Mucosa of descending colon (tissue), 3 donors: ENCODE results near the gene COA4. TPM values are rescaled to one million over a fixed set of nuclear protein-coding genes. Genes with fewer than 3 reads are reported as not detected.

Experiments used
- ATAC-seq: fragments of 200-7000 bp; cut with Tn5 transposase; one replicate; pipeline ENCODE4 v1.9.1; 2020; ENCODE audit warnings: mild to moderate bottlenecking, moderate library complexity
- DNase-seq, 3 donors: peaks; one replicate each; pipeline ENCODE4 v3.0.0-alpha.2; 2020
- H3K36me3 ChIP-seq: fragments of 200-600 bp; one replicate; pipeline ENCODE4 v1.8.0; 2021; ENCODE audit warnings: low read depth, mild to moderate bottlenecking
- H3K4me1 ChIP-seq: fragments of 200-600 bp; one replicate; pipeline ENCODE4 v1.8.0; 2021; ENCODE audit warnings: low read depth, mild to moderate bottlenecking
- H3K4me3 ChIP-seq: fragments of 200-600 bp; one replicate; pipeline ENCODE4 v1.8.0; 2021; ENCODE audit warnings: mild to moderate bottlenecking
- H3K9me3 ChIP-seq: fragments of 200-600 bp; one replicate; pipeline ENCODE4 v1.8.0; 2021; ENCODE audit warnings: mild to moderate bottlenecking
- intact Hi-C, 2 donors: fragments of 100-400 bp; cut with DNase I in 1 of 2; cut with micrococcal nuclease in 1 of 2; formaldehyde crosslinking; loops; one replicate each; pipeline versions ENCODE4 v1.11.0 to v1.11.1; 2022; cut with DNase I, micrococcal nuclease
- long read RNA-seq, 2 donors: library from polyadenylated mRNA; unstranded; transcript quantifications; one replicate each; pipeline ENCODE4 v2.0.0, GENCODE V29; 2019 to 2021
- total RNA-seq, 3 donors: library from RNA; stranded (reverse); fragmentation: NEBNext Ultra II Directional in 2 of 3; extraction: Animal tissue kit (Norgen Biotek cat#: 25700) in 2 of 3; gene quantifications; one replicate each; pipeline versions ENCODE4 v1.2.1 to v1.2.4, GENCODE V29; 2021 to 2023
- TF ChIP-seq, protein P1 (sequence below): fragments of 200-600 bp; IDR thresholded peaks from one replicate; pipeline ENCODE4 v1.8.0; 2022; ENCODE audit warnings: antibody characterized with exemption, mild to moderate bottlenecking
- donor health status: DM: no; HTN: no; CAD: no; lungs with moderate emphysema.
- donor health status: DM: no; HTN: no; CAD: no.
- donor health status: DM: no; HTN: yes; CAD: no.

COA4 gene
- 10 to 100 TPM; 55.7 to 76.3 (median 61.0) TPM for total RNA-seq
- long read RNA-seq, donor 1, transcript COA4-201 (2 exons, 960 nt): major isoform, 18 of 22 reads
- long read RNA-seq, donor 1, partial matches to known transcripts: 2 of 22 reads
- long read RNA-seq, donor 1, other reads (novel, unspliced or antisense): 0 of 22 reads
- long read RNA-seq, donor 2, transcript COA4-201 (2 exons, 960 nt): major isoform, 35 of 39 reads
- long read RNA-seq, donor 2, partial matches to known transcripts: 0 of 39 reads
- long read RNA-seq, donor 2, other reads (novel, unspliced or antisense): 2 of 39 reads

DNA sequence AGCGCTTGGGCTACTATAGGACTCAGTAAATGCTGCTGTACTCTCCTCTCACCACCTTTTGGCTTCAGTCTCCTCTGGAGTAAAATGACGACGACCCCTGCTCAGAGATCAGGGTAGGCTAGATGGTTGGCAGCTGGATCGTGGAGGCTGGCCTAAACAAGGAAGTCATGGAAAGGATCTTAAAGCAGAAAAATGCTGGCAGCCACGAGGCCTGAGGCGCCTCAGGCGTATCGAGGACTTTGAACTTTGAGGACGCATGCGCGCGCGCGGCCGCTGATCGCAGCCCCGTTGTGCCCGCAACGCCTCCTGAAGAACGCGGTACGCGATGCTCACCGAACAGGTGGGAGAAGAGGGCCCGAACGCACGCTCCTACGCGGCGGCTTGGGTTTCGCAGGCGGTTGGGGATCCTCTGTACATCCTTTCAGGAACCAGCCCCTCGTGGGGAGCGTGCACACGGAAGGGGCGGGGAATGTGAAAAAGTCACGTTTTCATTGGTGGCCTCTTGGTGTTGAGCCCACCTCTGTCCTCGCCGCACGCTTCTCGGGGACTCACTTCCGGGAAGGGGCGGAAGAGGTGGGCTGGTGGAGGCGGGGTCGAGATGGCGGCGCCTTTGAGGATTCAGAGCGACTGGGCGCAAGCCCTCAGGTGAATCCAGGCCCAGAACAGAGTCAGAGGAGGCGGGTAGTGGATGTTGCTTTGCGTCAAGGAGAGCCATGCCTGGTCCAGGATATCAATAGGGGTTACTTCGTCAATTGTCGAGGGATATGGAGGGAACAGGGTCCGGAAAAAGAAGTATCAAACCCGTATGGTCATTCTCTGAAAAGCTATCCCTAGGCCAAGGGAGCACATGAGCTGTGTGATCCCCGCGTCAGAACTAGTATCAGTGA lies at the start of gene COA4, which contains the start of gene PAAF1:
TSS of gene COA4 (minus strand) at position 423 of the 887 bp plus-strand sequence. CDS start 3,468 bp downstream, outside the sequence.
TSS of gene PAAF1 (plus strand) at position 576 of the 887 bp plus-strand sequence. CDS start at position 599, 23 bp downstream.
- no peaks in the 10 kb centered on the region for H3K36me3 ChIP-seq
- intact Hi-C loops: no loop called here
- no peaks in the 10 kb centered on the region for H3K9me3 ChIP-seq
- TF ChIP-seq, protein P1, sequence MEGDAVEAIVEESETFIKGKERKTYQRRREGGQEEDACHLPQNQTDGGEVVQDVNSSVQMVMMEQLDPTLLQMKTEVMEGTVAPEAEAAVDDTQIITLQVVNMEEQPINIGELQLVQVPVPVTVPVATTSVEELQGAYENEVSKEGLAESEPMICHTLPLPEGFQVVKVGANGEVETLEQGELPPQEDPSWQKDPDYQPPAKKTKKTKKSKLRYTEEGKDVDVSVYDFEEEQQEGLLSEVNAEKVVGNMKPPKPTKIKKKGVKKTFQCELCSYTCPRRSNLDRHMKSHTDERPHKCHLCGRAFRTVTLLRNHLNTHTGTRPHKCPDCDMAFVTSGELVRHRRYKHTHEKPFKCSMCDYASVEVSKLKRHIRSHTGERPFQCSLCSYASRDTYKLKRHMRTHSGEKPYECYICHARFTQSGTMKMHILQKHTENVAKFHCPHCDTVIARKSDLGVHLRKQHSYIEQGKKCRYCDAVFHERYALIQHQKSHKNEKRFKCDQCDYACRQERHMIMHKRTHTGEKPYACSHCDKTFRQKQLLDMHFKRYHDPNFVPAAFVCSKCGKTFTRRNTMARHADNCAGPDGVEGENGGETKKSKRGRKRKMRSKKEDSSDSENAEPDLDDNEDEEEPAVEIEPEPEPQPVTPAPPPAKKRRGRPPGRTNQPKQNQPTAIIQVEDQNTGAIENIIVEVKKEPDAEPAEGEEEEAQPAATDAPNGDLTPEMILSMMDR: no peak
- peaks cover 12% of the 10 kb centered on the region for H3K4me1 ChIP-seq
- ATAC-seq (peak; percentile 98), DNase-seq (peak; percentile 95 to 96 (median 96))
- peak within 1 kb of the TSS; percentile 23 for H3K4me3 ChIP-seq

DNA sequence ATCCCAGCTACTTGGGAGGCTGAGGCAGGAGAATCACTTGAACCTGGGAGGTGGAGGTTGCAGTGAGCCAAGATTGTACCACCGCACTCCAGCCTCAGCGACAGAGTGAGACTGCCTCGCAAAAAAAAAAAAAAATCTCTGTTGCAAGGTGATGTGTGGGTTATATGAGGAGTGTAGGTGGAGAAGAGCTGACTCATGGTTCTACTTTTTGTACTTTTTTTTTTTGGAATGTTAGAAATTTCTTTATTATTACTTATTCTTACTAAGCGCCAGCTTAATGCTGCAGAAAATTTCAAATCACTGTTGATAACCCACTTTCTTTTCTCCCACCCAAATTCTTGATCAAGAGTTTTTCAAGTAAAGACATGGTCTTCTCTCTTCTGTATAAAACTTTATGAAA lies 44.5 kb upstream of the COA4 start:
- Histone ChIP-seq H3K4me3 (no peak overlapping the region), H3K9me3 (no peaks in the 10 kb centered on the region), H3K4me1 (no peaks in the 10 kb centered on the region), H3K36me3 (no peaks in the 10 kb centered on the region)
- no peak for ATAC-seq
- TF ChIP-seq, protein P1: no peak
- intact Hi-C loops: no loop called here
- DNase-seq: no peak

- H3K4me3 ChIP-seq: no peak overlapping the region
These were observed 39.8 kb upstream of the COA4 start for GRCh38 chr11:73916435-73916834.

DNA sequence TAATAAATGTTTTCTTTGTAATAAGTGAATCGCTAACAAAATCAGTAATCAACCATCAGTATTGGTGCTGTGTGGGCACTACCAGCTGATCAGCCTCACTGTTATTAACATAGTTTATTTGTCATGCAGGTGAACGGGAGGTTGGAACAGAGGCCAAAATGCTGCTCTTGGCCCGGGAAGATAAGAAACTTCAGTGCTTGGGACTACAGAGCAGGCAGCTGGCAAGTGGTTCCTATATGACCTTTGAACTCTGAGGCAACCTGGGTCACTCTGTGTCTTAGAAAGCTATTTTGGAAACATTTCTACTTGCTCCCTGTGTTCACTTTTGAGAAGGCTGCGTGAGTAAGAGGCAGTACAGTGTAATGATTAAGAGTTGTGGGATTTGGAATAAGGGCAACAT lies 37.6 kb upstream of the COA4 start:
- H3K4me1 ChIP-seq: no peaks in the 10 kb centered on the region
- intact Hi-C loops: no loop called here
- H3K36me3 ChIP-seq: no peaks in the 10 kb centered on the region
- TF ChIP-seq, protein P1: no peak
- no peaks in the 10 kb centered on the region for H3K9me3 ChIP-seq
- peak; percentile 17 for ATAC-seq
- H3K4me3 ChIP-seq: no peak overlapping the region
- DNase-seq: no peak

More at GRCh38 chr11:73916435-73916834, 39.8 kb upstream of the COA4 start:
- Histone ChIP-seq H3K9me3 (no peaks in the 10 kb centered on the region), H3K36me3 (no peaks in the 10 kb centered on the region), H3K4me1 (no peaks in the 10 kb centered on the region)
- peak; percentile 67 for ATAC-seq
- DNase-seq: no peak
- intact Hi-C loops: no loop called here
- TF ChIP-seq, protein P1: no peak

DNA sequence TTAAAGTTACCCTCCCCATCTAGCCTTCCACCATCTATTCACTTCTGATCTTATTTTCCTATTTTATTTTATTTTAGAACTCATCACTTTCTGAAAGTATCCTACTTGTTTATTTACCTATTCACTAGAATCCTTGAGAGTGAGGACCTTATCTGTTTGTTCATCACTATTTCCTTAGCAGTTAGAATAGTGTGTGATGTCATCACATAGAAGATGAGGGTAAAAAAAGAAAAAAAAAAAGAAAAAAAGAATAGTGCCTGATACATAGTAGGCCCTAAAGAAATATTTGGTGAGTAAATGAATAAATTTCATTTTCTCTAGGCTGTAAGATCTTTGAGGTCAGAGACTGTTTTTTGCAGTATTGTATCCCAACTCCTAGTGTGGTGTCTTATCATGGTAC lies 36.8 kb upstream of the COA4 start:
- TF ChIP-seq, protein P1: no peak
- ATAC-seq (no peak), DNase-seq (no peak)
- no peaks in the 10 kb centered on the region for H3K9me3 ChIP-seq
- intact Hi-C loops: no loop called here
- no peak overlapping the region for H3K4me3 ChIP-seq
- no peaks in the 10 kb centered on the region for H3K36me3 ChIP-seq
- H3K4me1 ChIP-seq: no peaks in the 10 kb centered on the region
